GM18951 (cell line): ENCODE results near the gene SEMA4A.
"Not testable (repeated sequence)": the region's sequence is repeated elsewhere in the genome, so short reads cannot be mapped to it uniquely, and the experiment has no call there.

Source experiments
- POLR2A ChIP-seq: IDR thresholded peaks from 4 replicates; pipeline ENCODE4 v1.6.1; 2011; ENCODE audit warnings: mild to moderate bottlenecking; ENCODE audit not compliant: insufficient read length, insufficient read depth; ENCODE audit errors: extremely low read depth
- in situ Hi-C: fragments of 300-500 bp; cut with MboI; formaldehyde crosslinking; loops from one replicate; pipeline ENCODE4 v1.12.0; 2022; ENCODE audit warnings: low sequenced_read_pairs, mixed read lengths, inconsistent platforms; ENCODE audit not compliant: unreplicated experiment

SEMA4A gene

DNA sequence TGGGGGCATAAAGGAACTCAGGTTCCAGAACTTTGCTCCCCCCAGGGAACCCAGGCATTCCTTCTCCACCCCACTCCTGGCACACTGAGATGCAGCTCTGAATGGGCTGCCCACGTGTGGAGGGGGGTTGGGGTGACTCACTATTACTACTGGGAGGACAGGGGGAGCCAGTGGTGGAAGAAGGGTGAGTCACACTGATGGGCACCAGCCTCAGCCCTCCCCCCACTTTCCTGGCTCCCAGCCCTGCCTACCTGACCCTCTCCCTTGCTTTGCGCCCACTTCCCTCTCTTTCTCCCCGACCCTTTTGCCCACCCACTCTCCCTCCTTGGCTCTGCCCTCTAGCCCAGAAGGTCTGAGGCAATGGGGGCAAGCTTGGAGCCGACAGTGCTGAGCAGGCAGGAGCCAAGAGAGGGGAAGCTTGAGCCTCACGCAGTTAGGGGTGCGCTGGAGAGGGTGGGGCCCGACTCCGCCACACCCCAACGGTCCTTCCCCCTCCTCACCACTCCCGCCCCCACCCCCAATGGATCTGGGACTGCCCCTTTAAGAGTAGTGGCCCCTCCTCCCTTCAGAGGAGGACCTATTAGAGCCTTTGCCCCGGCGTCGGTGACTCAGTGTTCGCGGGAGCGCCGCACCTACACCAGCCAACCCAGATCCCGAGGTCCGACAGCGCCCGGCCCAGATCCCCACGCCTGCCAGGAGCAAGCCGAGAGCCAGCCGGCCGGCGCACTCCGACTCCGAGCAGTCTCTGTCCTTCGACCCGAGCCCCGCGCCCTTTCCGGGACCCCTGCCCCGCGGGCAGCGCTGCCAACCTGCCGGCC is 39.1 kb upstream of the SEMA4A start, which contains the start of gene LMNA:
Gene LMNA (plus strand): TSS at position 611 of the 818 bp plus-strand sequence. CDS start 208 bp downstream, outside the sequence.
- in situ Hi-C loops: no loop called here
- peak; percentile 93 for TF ChIP-seq POLR2A

DNA sequence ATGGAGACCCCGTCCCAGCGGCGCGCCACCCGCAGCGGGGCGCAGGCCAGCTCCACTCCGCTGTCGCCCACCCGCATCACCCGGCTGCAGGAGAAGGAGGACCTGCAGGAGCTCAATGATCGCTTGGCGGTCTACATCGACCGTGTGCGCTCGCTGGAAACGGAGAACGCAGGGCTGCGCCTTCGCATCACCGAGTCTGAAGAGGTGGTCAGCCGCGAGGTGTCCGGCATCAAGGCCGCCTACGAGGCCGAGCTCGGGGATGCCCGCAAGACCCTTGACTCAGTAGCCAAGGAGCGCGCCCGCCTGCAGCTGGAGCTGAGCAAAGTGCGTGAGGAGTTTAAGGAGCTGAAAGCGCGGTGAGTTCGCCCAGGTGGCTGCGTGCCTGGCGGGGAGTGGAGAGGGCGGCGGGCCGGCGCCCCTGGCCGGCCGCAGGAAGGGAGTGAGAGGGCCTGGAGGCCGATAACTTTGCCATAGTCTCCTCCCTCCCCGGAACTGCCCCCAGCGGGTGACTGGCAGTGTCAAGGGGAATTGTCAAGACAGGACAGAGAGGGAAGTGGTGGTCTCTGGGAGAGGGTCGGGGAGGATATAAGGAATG is 38.4 kb upstream of the SEMA4A start:
- in situ Hi-C loops: no loop called here
- no peak for TF ChIP-seq POLR2A

DNA sequence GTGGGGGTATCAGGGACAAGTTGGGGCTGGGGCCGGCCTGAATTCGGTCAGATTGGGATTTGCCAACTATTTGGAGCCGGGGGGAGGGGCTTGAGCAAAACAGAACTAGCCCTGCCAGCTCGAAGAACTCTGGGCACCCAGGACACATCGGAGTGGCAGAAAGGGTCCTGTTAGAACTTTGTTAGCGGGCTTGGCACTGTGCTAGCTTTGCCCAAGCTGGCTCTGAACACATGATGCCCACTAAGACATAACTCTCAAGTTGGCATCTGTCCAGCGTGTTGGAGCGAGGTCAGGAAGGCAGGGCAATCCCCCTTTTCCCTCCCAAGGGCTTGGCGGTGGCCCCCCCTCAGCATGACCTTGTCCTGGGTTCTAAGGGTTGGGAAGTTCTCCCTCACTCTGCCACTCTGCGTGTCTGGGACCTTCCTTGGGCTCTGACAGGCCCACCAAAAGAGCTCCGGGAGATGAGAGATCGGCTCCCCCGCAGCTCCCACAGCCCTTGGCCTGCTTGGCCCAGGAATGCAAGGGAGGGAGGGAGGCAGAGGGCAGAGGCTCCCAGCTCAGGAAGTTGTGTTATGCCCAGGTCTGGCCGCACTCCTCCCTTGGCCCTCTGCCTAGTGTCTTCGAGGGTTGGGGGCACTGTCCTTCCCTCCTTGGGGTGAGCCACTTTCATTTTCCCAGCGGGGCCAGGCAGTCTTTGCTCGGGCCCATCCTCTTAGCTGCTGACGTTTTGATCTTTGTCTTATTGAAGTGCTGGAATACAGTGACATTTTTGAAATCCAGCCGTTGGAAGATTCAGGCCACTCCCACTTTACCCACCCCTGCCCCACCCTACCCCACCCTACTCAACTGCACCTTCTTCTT is 37.6 kb upstream of the SEMA4A start:
- TF ChIP-seq POLR2A: no peak
- in situ Hi-C loops: no loop called here

DNA sequence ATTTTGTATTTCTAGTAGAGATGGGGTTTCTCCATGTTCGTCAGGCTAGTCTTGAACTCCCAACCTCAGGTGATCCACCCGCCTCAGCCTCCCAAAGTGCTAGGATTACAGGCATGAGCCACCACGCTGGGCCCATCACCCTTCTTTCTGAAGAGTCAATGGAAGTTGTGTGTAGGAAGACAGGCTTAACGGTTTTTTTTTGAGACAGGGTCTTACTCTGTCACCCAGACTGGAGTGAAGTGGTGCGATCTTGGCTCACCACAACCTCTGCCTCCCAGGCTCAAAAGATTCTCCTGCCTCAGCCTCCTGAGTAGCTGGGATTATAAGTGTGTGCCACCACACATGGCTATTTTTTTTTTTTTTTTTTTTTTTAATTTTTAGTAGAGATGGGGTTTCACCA is 36.7 kb upstream of the SEMA4A start:
- in situ Hi-C loops: not testable (repeated sequence)

DNA sequence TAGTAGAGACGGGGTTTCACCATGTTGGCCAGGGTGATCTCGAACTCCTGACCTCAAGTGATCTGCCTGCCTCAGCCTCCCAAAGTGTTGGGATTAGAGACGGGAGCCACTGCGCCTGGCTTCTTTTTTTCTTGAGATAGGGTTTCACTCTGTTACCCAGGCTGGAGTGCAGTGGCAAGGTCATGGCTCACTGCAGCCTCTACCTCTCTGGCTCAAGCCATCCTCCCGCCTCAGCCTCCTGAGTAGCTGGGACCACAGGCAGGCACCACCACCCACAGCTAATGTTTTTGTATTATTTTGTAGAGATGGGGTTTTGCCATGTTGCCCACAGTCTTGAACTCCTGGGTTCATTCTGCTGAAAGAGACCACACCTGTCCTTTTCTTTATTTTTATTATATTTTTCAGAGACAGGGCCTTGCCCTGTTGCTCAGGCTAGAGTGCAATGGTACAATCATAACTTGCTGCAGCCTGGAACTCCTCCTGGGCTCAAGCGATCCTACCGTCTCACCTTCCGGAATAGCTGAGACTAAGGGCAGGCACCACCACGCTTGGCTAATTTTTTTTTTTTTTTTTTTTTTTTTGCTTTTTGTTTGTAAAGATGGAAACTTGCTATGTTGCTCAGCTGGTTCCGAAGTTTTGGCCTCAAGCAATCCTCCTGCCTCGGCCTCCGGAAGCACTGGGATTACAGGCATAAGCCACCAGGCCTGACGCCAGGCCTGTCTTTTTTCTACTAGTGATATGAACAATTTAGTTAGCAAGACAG is 35.8 kb upstream of the SEMA4A start:
- TF ChIP-seq POLR2A: no peak
- in situ Hi-C loops: no loop called here

DNA sequence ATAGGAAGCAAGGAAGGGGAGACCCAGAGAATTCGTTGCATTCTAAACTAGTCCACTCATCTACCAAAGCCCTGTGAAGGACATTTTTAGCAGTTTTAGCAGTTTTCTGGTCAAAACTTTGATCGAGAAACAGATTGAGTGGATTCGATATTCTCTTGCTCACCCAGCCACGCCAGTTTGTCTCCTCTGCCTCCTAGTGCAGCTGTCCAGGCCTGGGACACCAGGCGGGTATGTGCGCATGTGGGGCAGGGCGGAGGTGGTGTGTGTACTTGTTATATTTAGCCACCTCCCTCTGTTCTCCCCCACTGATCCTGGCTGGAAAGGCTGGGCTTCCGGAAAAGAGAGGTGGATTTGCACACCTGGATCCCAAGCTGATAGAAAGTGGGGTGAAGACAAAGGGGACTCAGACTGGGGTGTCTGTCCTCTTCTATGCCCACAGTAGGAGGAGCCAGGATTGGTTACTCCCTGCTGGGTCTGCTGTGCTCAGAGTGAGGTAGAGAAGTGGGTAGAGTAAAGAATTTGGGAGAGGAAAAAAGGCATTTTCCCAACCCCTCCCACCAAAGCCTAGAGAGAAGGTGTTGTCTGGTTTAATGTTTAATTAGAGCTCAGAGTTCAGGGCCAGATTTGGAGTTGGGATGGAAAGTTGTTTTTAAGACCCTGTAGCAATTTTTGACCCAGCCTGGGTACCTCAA is 35.1 kb upstream of the SEMA4A start:
- TF ChIP-seq POLR2A: no peak
- in situ Hi-C loops: no loop called here

DNA sequence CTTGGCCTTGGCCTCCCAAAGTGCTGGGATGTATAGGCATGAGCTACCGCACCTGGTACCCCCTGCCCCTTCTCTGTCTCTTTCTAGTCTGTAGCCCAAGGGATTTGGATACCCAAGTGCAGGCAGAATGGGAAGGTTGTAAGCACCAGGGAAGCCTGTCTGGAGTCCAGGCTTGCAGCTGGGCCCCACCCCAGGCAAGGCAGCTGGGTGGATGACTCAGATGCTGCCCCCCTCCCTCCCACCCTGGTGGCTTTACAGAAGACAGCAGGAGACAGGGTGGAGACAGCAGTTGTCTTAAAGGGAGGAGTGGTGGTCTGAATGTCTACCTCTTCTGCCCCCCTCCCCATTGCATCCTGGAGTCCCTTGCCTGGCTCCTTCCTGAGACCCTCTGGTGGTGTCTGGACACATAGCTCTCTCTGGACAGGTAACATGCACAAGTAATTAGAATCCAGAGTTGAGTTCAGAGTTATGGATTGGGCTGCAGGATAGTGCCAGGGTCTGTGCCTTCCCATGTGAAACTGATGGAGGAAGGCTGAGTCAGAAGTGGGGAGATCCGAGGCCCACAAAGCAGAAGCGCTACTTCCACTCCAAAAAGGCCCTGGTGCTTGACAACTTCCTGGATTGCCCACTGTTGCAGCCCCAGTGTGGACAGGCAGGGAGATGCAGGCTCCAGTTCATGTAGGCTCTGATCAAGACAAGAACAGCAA is 33.7 kb upstream of the SEMA4A start:
- TF ChIP-seq POLR2A: no peak
- in situ Hi-C loops: no loop called here

DNA sequence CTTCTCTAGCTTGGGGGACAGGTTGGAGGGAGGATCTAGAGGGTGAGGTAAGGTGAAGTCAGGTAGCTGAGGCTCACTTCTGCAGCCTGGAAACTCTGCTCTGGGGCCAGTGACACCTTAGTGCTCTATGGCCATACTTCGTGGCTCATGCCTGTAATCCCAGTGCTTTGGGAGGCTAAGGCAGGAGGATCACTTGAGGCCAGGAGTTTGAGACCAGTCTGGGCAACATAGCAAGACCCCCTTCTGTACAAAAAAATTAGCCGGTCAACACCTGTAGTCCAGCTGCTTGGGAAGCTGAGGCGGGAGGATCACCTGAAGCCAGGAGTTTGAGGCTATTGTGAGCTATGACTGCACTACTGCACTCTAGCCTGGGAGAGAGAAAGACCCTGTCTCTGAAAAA is 33.1 kb upstream of the SEMA4A start:
- in situ Hi-C loops: no loop called here
- no peak for TF ChIP-seq POLR2A

DNA sequence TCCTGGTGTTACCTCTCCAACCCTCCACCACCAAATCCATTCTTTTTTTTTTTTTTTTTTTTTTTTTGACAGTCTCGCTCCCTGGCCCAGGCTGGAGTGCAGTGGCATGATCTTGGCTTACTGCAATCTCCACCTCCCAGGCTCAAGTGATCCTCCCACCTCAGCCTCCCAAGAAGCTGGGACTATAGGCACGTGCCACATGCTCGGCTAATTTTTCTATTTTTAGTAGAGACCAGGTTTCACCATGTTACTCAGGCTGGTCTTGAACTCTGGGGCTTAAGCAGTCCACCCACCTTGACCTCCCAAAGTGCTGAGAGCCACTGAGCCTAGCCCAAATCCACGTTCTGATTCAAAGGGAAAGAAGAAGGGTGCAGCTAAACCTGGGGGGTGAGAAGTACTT is 32.4 kb upstream of the SEMA4A start:
- in situ Hi-C loops: not testable (repeated sequence)

DNA sequence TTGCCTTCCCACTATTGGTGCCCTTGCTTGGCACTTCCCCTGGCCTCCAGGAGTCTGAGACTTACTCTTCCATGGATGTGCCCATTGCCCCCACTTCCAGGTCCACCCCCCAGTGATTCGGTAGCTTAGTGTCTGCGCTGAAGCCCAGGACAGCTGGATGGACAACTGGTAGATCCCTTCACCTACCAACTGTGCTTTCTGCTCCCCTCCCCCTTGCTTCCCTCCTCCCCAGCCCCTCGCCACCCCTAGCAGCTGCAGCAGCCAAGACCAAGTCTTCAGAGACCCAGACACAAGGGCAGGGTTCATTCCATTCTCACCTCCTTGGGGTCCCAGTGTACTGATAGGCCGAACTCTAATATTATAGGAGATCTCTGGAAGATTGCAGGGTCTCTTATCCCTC is 31.9 kb upstream of the SEMA4A start:
- in situ Hi-C loops: no loop called here

DNA sequence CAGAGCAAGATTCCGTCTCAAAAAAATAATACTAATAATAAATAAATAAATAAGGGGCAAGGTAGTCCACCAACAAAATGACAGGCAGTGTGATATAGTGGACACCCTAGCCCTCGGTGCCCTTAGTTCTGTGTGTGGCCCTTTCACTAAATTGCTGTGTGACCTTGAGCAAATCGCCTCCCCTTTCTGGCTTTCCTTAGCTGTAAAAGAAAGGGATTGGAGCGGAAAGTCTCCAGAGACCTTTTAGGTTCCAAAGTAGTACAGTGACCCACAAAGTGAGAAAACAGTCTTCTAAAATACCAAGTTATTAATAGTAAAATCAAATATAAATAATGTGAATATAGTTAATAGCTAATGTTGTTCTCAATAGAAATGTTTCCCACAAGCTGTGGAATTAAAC is 31.3 kb upstream of the SEMA4A start:
- no peak for TF ChIP-seq POLR2A
- in situ Hi-C loops: no loop called here

More for the DNA sequence above, 31.9 kb upstream of the SEMA4A start:
- no peak for TF ChIP-seq POLR2A

DNA sequence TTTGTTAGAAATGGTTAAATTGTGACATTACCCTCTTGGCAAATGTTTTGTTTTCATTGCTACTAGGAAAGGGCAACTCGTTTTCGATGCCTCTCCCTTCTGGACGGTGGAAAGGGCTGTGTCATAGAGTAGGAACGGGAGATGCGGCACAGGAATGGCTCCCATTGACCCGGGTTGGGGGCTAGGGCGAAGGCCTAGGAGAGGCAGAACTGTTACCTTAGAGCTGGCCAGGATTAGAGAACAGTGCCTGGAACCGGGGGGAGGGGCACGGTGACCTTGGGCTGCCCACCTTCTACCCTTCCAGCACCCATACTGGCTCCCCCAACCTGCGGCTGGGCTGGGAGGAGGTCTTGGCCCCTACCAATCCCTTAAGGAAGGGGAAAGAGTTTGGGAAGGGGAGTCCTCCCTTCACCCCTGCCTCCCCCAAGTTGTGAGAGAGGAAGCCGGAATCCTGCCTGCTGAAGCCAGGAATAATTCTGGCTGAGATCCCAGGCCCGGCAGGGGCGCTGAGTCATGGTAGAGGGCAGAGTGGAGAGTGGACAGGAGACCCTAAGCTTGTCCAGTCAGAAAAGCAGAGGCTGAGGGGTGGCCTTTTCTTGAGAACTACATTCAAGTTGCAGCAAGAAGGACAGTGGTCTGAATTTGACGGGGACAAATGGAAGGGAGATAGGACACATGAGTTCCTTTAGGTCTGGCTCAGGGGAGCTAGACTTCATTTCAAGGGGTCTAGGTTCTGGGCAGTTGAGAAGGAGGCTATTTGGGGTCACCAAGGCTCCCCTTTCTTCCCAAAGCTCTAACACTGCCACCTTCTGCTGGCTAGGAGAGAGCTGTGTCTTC is 30.6 kb upstream of the SEMA4A start:
- in situ Hi-C loops: no loop called here
- TF ChIP-seq POLR2A: no peak
